Breast epithelium (tissue), 3 donors: Measurements from ENCODE around the gene INPP5J.

ENCODE experiments used
- CTCF ChIP-seq, 3 donors: fragments of 450-650 bp; IDR thresholded peaks; one replicate each; pipeline ENCODE4 v1.5.1; 2016 to 2017; ENCODE audit warnings: antibody characterized with exemption in 3 of 3, mild to moderate bottlenecking in 3 of 3, moderate library complexity in 3 of 3
- POLR2A ChIP-seq: fragments of 450-650 bp; IDR thresholded peaks from one replicate; pipeline ENCODE4 v1.6.1; 2016; ENCODE audit warnings: antibody characterized with exemption, mild to moderate bottlenecking, moderate library complexity
- POLR2AphosphoS5 ChIP-seq, 3 donors: sonication (generic); formaldehyde crosslinking; IDR thresholded peaks; one replicate each; pipeline ENCODE4 v1.6.1; 2017; ENCODE audit warnings: antibody characterized with exemption in 3 of 3

GRCh38 chr22:31121403-31121802 lies 1.4 kb upstream of the INPP5J start:
- no peak for TF ChIP-seq CTCF (IDR thresholded peaks at IDR 0.05)
- no peak for TF ChIP-seq POLR2A
- TF ChIP-seq POLR2AphosphoS5 (IDR thresholded peaks at IDR 0.05) = no peak
